Measurements from ENCODE around the gene CHADL.
A peak's percentile ranks its signal among the peaks of the same experiment; 100 is the strongest.

- TF ChIP-seq, protein P1, sequence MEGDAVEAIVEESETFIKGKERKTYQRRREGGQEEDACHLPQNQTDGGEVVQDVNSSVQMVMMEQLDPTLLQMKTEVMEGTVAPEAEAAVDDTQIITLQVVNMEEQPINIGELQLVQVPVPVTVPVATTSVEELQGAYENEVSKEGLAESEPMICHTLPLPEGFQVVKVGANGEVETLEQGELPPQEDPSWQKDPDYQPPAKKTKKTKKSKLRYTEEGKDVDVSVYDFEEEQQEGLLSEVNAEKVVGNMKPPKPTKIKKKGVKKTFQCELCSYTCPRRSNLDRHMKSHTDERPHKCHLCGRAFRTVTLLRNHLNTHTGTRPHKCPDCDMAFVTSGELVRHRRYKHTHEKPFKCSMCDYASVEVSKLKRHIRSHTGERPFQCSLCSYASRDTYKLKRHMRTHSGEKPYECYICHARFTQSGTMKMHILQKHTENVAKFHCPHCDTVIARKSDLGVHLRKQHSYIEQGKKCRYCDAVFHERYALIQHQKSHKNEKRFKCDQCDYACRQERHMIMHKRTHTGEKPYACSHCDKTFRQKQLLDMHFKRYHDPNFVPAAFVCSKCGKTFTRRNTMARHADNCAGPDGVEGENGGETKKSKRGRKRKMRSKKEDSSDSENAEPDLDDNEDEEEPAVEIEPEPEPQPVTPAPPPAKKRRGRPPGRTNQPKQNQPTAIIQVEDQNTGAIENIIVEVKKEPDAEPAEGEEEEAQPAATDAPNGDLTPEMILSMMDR (conservative IDR thresholded peaks at IDR 0.05; ENCODE audit: low read depth in 2 of 2) = peak; percentile 54 to 72
- TF ChIP-seq, protein P2, sequence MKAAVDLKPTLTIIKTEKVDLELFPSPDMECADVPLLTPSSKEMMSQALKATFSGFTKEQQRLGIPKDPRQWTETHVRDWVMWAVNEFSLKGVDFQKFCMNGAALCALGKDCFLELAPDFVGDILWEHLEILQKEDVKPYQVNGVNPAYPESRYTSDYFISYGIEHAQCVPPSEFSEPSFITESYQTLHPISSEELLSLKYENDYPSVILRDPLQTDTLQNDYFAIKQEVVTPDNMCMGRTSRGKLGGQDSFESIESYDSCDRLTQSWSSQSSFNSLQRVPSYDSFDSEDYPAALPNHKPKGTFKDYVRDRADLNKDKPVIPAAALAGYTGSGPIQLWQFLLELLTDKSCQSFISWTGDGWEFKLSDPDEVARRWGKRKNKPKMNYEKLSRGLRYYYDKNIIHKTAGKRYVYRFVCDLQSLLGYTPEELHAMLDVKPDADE (IDR thresholded peaks at IDR 0.05) = no peak
- no peak for TF ChIP-seq EZH2phosphoT487 (IDR thresholded peaks at IDR 0.05; ENCODE audit: unreplicated experiment)
Measured at GRCh38 chr22:41245917-41246499, 5.3 kb upstream of the CHADL start.
